Neural crest cell (in vitro differentiated cells): ENCODE measurements around the gene NRG2. TPM values are rescaled to one million over a fixed set of nuclear protein-coding genes. Genes with fewer than 3 reads are reported as not detected.

Experiments used
- DNase-seq: peaks from one replicate; pipeline ENCODE4 v3.0.0; 2021; ENCODE audit warnings: low read depth, mixed read lengths, low spot score
- H3K27ac Mint-ChIP-seq: one replicate; pipeline ENCODE4 v1.8.0; 2021; ENCODE audit warnings: mild to moderate bottlenecking, mixed read lengths; ENCODE audit not compliant: unreplicated experiment
- H3K27me3 Mint-ChIP-seq: 2 replicates; pipeline ENCODE4 v1.8.0; 2021; ENCODE audit warnings: low read depth, mild to moderate bottlenecking, mixed read lengths
- H3K36me3 Mint-ChIP-seq: 2 replicates; pipeline ENCODE4 v1.8.0; 2021; ENCODE audit warnings: low read depth, mild to moderate bottlenecking, mixed read lengths
- H3K4me1 Mint-ChIP-seq: 2 replicates; pipeline ENCODE4 v1.8.0; 2021; ENCODE audit warnings: mixed read lengths
- H3K4me3 Mint-ChIP-seq: one replicate; pipeline ENCODE4 v1.8.0; 2021; ENCODE audit warnings: mild to moderate bottlenecking, mixed read lengths
- H3K9me3 Mint-ChIP-seq: 2 replicates; pipeline ENCODE4 v1.8.0; 2021; ENCODE audit warnings: mixed read lengths
- total RNA-seq: library from RNA; stranded (reverse); gene quantifications from 2 replicates; pipeline ENCODE4 v1.2.1, GENCODE V29; 2021
- TF ChIP-seq, protein P1 (sequence below): fragments of 200-600 bp; sonication (generic); conservative IDR thresholded peaks from 2 replicates; pipeline ENCODE4 v1.5.0; 2021; ENCODE audit warnings: antibody characterized with exemption, mild to moderate bottlenecking

Gene NRG2
- total RNA-seq, 1 donor from 2014 or later = 0.82 TPM

DNA sequence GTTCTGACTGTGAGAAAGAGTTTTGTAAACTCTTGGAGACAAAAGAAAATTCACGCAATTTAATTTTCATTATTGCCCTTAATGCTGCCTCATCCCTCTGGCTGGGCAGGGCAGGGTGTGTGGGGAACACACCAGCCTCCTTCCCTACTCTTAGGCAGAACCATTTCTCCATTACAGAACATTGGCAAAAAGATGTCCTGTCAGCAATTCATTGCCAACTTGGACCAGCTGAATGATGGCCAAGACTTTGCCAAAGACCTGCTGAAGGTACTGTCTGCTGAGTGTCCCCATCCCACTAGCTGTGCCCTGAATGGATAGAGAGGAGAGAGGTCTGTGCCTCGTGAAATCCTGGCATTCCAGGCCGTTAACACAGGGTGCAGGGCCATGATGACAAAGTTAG lies 209.6 kb downstream of the NRG2 start:
- Mint-ChIP-seq H3K9me3 (no peaks in the 10 kb centered on the region), H3K27me3 (peaks cover 47% of the 10 kb centered on the region), H3K27ac (no peak overlapping the region), H3K4me3 (no peak overlapping the region), H3K36me3 (no peaks in the 10 kb centered on the region), H3K4me1 (peaks cover 7% of the 10 kb centered on the region)
- TF ChIP-seq, protein P1, sequence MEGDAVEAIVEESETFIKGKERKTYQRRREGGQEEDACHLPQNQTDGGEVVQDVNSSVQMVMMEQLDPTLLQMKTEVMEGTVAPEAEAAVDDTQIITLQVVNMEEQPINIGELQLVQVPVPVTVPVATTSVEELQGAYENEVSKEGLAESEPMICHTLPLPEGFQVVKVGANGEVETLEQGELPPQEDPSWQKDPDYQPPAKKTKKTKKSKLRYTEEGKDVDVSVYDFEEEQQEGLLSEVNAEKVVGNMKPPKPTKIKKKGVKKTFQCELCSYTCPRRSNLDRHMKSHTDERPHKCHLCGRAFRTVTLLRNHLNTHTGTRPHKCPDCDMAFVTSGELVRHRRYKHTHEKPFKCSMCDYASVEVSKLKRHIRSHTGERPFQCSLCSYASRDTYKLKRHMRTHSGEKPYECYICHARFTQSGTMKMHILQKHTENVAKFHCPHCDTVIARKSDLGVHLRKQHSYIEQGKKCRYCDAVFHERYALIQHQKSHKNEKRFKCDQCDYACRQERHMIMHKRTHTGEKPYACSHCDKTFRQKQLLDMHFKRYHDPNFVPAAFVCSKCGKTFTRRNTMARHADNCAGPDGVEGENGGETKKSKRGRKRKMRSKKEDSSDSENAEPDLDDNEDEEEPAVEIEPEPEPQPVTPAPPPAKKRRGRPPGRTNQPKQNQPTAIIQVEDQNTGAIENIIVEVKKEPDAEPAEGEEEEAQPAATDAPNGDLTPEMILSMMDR = no peak
- no peak for DNase-seq

DNA sequence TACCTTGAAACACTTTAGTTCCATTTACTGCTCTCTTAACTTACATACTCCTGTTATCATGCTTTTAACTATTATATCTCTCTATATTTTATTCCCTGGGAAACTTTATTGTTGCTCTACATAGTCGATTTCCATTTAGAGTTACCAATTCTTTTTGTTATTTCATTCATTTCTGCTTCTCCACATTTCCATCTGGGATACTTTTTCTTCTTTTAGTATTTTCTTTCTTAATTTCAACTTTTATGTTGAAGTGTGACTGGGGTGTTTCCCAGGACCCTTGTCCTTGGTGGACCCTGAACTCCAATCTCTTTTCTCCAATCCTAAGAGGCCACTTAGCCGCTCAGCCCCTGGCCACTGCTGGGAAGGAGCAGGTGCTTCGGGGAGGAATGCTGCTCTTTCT lies 211.5 kb downstream of the NRG2 start:
- TF ChIP-seq, protein P1 = no peak
- no peak overlapping the region for H3K27ac Mint-ChIP-seq
- H3K27me3 Mint-ChIP-seq = peaks cover 50% of the 10 kb centered on the region
- peaks cover 6% of the 10 kb centered on the region for H3K9me3 Mint-ChIP-seq
- H3K36me3 Mint-ChIP-seq = no peaks in the 10 kb centered on the region
- H3K4me1 Mint-ChIP-seq = peaks cover 20% of the 10 kb centered on the region
- DNase-seq = no peak
- H3K4me3 Mint-ChIP-seq = no peak overlapping the region

DNA sequence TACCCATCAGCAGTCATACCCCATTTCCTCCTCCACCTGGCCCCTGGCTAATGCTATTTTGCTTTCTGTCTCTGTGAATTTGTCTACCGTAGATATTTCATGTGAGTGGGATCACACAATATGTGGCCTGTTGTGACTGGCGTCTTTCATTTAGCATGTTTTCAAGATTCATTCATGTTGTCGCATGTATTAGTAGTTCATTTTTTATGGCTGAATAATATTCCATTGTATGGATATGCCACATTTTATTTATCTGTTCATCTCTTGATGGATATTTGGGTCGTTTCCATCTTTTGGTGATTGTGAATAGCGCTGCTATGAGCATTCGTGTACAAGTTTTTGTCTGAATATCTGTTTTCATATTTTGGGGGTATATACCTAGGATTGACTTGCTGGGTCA lies 213.6 kb downstream of the NRG2 start:
- no peaks in the 10 kb centered on the region for H3K36me3 Mint-ChIP-seq
- peaks cover 38% of the 10 kb centered on the region for H3K27me3 Mint-ChIP-seq
- peaks cover 6% of the 10 kb centered on the region for H3K9me3 Mint-ChIP-seq
- H3K4me3 Mint-ChIP-seq = no peak overlapping the region
- TF ChIP-seq, protein P1 = no peak
- H3K4me1 Mint-ChIP-seq = peaks cover 20% of the 10 kb centered on the region
- H3K27ac Mint-ChIP-seq = no peak overlapping the region
- DNase-seq = no peak

DNA sequence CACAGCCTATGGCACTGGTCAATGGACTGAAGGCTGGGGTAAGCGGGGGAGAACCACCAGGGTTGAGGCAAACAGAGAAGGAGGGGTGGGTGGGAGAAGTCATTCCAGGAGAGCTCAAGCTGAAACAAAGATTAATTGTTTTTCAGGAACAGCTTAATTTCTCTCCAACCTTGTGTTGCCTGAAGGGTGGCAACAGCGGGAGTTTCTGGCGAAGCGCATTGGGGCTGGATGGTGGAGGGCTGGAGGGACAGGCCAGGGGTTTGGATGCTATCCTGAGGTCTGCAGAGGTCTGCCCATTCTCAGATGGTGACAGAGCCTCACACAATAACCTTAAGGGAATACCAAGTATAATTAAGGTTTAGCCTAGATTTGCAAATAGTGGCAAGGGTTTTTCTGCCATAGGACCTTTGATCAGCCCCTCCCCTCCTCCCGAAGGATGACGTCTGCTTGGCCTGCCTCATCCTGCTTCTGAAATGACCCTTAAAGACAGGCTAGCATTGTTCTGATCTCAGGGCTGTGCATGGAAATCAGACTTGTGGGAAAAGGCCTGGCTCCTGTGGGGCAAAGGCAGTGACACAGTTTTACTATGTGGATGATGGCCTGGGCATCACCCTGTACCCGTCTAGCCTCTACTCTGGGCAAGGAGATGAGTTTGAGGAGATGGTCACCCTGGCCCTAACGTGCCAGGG lies 214.7 kb downstream of the NRG2 start:
- H3K27ac Mint-ChIP-seq = peak overlapping the region; percentile 23
- H3K4me1 Mint-ChIP-seq = peaks cover 20% of the 10 kb centered on the region
- peaks cover 29% of the 10 kb centered on the region for H3K27me3 Mint-ChIP-seq
- H3K36me3 Mint-ChIP-seq = no peaks in the 10 kb centered on the region
- no peak for DNase-seq
- H3K9me3 Mint-ChIP-seq = peaks cover 6% of the 10 kb centered on the region
- no peak overlapping the region for H3K4me3 Mint-ChIP-seq
- TF ChIP-seq, protein P1 = no peak

DNA sequence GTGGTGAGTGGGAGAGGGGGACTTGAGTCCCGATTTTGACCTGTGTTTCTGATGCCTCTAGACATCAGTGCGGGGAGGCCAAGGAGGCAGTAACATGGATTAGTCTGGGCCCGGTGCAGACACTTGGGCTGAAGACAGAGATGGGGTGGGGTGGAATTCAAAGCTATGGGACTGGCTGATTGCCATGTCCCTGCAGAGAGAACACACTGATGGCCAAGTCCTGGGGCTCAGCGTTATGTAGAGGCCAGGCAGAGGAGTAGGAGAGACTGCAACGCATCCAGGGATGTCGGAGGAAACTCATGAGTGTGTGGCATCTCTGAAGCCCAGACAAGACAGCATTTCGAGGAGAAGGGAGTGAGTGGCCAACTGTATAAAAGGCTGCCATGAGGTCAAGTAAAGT lies 217.4 kb downstream of the NRG2 start:
- Mint-ChIP-seq H3K4me3 (no peak overlapping the region), H3K36me3 (no peaks in the 10 kb centered on the region), H3K4me1 (peaks cover 20% of the 10 kb centered on the region), H3K27me3 (peaks cover 4% of the 10 kb centered on the region), H3K9me3 (peaks cover 6% of the 10 kb centered on the region), H3K27ac (peak overlapping the region; percentile 58)
- DNase-seq = no peak
- TF ChIP-seq, protein P1 = no peak
